Left colon (tissue), 2 donors: ENCODE measurements around the gene TDRD1. TPM values are rescaled to one million over a fixed set of nuclear protein-coding genes. Genes with fewer than 3 reads are reported as not detected.
"Not testable (repeated sequence)": the region's sequence is repeated elsewhere in the genome, so short reads cannot be mapped to it uniquely, and the experiment has no call there.

Experiments used
- ATAC-seq: fragments of 200-7000 bp; cut with Tn5 transposase; one replicate; pipeline ENCODE4 v1.9.1; 2020; ENCODE audit warnings: mild to moderate bottlenecking, moderate library complexity
- DNase-seq, 2 donors: peaks; one replicate each; pipeline ENCODE4 v3.0.0-alpha.2; 2020
- intact Hi-C, 2 donors: fragments of 100-400 bp; cut with DNase I in 1 of 2; cut with micrococcal nuclease in 1 of 2; formaldehyde crosslinking; loops; one replicate each; pipeline versions ENCODE4 v1.11.2 to v1.14.0; 2022; cut with DNase I, micrococcal nuclease
- long read RNA-seq: library from polyadenylated mRNA; unstranded; transcript quantifications from one replicate; pipeline ENCODE4 v2.0.0, GENCODE V29; 2021
- total RNA-seq, 2 donors: library from RNA; stranded (reverse); fragmentation: NEBNext Ultra II Directional; extraction: Animal tissue kit (Norgen Biotek cat#: 25700); gene quantifications; one replicate each; pipeline ENCODE4 v1.2.1, GENCODE V29; 2021
- donor health status: DM: no; HTN: no; CAD: no.
- donor health status: DM: yes; HTN: yes; CAD: no.

The TDRD1 gene, protein sequence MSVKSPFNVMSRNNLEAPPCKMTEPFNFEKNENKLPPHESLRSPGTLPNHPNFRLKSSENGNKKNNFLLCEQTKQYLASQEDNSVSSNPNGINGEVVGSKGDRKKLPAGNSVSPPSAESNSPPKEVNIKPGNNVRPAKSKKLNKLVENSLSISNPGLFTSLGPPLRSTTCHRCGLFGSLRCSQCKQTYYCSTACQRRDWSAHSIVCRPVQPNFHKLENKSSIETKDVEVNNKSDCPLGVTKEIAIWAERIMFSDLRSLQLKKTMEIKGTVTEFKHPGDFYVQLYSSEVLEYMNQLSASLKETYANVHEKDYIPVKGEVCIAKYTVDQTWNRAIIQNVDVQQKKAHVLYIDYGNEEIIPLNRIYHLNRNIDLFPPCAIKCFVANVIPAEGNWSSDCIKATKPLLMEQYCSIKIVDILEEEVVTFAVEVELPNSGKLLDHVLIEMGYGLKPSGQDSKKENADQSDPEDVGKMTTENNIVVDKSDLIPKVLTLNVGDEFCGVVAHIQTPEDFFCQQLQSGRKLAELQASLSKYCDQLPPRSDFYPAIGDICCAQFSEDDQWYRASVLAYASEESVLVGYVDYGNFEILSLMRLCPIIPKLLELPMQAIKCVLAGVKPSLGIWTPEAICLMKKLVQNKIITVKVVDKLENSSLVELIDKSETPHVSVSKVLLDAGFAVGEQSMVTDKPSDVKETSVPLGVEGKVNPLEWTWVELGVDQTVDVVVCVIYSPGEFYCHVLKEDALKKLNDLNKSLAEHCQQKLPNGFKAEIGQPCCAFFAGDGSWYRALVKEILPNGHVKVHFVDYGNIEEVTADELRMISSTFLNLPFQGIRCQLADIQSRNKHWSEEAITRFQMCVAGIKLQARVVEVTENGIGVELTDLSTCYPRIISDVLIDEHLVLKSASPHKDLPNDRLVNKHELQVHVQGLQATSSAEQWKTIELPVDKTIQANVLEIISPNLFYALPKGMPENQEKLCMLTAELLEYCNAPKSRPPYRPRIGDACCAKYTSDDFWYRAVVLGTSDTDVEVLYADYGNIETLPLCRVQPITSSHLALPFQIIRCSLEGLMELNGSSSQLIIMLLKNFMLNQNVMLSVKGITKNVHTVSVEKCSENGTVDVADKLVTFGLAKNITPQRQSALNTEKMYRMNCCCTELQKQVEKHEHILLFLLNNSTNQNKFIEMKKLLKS
- total RNA-seq: 1 to 10 TPM in 1 of 2 donors, under 1 TPM in 1; 0.64 to 2.9 TPM
- long read RNA-seq, full-length matches to known transcripts: 1 of 5 reads
- long read RNA-seq, partial matches to known transcripts: 2 of 5 reads
- long read RNA-seq, other reads (novel, unspliced or antisense): 2 of 5 reads

DNA sequence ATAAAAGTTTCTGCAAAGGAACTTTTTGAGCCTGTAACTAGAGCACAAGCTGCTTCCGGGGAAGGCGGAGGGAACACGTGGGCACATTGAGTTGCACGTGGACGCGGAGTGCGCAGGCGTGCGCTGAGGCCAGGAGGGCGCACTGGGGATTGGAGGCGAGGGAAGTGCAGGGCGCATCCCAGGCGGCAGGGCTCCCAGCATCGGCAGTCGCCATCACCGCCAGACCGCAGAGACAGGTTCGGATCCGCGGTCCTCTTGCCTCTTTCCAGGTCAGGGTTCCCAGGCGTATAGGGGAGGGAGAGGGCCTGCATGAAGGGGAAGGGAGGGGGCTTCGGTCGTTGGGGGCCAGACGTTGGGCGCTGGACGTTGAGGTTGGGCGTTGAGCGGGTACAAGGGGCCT, at the start of gene TDRD1:
TSS of gene TDRD1 (plus strand) at position 206 of the 400 bp plus-strand sequence. CDS start 8,479 bp downstream, outside the sequence.
- intact Hi-C loops: no loop called here
- no peak for ATAC-seq

DNA sequence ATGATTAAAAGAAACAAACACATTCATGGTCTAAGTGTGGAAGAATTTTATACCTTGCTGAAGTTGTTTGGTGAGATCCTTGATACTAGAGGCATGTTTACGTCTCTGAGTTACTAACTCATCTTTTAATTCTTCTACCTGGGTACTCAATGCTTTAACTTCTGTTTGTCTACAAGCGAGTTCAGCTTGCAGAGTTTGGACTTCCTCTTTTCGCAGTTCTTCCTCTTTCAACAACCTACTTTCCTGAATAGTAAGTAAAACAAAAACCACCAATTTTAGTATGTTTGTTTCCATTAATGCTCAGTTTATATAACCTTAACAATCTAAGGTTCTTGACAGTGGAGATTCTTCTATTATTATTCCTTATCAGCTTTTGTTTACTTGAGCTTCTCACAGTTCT, 48.1 kb upstream of the TDRD1 start:
- DNase-seq: no peak
- intact Hi-C loops: no loop called here
- ATAC-seq: no peak

More for the DNA sequence above, at the start of gene TDRD1:
- no peak for DNase-seq

DNA sequence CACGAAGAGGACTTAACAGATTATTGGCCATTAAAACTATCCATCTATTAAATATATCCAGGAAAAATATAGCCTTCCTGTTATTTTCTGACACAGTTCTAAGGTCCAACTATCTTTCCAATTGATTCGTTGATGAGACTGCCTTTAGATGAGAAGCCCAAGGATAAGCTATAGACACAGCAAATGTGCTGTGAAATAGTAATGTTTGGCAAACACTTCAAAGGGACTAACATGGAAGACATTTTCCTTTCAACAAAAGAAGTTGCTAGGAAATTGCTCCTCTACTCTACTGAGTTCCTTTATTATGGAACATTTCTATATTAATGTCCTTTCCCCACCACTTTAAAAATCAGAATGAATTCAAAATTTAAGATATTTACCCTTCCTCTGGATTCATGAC, 43.7 kb upstream of the TDRD1 start:
- DNase-seq: no peak
- no peak for ATAC-seq
- intact Hi-C loops: no loop called here

DNA sequence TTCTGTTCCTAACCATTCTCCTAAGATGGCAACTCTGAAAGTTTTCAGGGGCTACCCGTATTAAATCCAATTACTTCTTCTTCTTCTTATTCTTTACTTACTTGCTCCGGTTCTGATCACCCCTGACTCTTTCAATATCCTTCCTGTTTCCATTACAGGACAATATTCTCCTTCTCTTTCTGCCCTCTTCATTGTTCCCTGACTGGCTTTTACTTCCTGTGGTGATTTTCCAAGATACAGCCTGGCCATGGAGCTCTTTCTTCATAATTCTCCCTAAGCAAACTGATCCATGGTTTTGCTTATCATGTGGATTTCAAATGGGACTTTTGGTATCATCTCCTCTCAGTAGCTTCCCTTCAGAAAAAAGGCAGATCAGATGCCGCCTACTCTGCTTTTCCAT, 40.6 kb upstream of the TDRD1 start:
- intact Hi-C loops: no loop called here
- no peak for ATAC-seq
- DNase-seq: no peak

DNA sequence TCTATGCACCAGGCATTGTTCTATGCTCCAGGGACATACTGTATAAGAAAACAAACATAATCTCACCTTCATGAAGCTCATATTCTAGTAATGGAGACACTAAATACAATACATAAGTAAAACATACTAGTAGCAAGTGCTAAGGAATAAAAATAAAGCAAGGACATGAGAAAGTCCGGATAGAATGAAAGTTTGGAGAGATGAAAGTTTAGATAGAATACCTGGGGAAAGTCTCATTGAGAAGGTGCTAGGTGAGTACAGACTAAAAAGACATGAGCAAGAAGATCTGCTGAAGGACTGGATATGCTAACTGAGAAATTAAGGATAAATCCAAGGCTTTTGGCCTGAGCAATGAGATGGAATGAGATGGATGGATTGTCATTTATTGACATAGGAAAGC, 39.1 kb upstream of the TDRD1 start:
- ATAC-seq (no peak), DNase-seq (no peak)
- intact Hi-C loops: no loop called here

DNA sequence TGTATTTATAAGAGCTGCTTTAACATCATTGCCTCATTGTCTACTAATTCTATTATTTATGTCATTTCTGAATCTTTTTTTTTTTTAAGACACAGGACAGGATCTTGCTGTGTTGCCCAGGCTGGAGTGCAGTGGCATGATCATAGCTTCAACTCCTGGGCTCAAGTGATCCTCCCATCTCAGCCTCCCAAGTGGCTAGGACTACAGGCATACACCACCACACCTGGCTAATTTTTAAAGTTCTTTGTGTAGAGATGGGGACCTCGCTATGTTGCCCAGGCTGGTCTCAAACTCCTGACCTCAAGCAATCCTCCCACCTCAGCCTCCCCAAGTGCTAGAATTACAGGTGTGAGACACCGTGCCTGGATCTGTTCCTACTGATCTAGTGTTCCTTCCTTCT, 38.3 kb upstream of the TDRD1 start:
- DNase-seq, ATAC-seq, intact Hi-C loops: not testable (repeated sequence)

DNA sequence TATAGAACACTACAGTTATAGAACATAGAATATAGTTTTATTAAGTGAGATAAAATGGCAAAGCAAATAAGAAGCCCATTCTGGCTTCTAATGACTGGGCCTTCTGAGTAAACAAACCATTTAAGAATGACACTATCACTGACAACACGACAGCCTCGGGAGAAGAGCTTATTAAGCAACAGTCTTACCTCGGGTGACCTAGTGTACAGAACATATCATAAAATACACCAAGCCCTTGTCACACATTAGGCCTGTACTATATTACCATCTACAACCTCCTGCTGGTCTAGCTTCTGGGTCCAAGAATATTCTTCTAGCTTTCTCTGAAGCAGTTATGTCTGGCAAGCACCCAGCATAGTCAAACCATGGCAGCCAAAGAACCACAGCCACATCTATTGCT, 37.1 kb upstream of the TDRD1 start:
- peak; percentile 66 for ATAC-seq
- no peak for DNase-seq

DNA sequence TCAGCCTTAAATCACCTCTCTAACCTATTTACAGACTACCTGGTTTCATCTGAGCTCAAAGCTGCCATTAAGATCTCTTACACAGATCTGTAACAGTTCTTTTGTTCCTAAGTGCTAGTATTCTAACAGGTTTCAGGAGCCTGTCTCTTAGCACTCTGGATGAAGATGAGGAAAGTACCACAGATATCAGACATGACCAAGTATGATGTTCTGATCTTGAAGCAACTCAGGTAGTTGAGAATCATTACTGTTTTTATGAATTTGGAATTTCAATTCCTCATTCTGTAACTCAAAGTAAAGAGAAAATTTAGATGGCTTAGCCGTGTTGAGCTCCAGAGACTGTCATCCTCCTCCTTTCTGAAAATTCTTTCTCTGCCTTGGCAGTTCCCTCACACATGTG, 36.0 kb upstream of the TDRD1 start:
- DNase-seq (no peak), ATAC-seq (no peak)
- intact Hi-C loops: no loop called here

More for the DNA sequence above, 37.1 kb upstream of the TDRD1 start:
- intact Hi-C loops: no loop called here

DNA sequence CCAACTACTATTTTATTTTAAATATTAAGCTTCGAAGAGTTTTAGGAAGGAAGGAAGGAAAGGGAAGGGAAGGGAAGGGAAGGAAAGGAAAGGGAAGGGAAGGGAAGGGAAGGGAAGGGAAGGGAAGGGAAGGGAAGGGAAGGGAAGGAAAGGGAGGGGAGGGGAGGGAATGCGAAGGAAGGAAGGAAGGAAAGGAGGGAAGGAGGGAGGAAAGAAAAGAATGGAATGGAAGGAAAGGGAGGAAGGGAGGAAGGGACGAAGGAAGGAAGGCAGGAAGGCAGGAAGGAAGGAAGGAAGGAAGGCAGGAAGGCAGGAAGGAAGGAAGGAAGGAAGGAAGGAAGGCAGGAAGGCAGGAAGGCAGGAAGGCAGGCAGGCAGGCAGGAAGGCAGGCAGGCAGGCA, 29.7 kb upstream of the TDRD1 start:
- DNase-seq, intact Hi-C loops, ATAC-seq: not testable (repeated sequence)

DNA sequence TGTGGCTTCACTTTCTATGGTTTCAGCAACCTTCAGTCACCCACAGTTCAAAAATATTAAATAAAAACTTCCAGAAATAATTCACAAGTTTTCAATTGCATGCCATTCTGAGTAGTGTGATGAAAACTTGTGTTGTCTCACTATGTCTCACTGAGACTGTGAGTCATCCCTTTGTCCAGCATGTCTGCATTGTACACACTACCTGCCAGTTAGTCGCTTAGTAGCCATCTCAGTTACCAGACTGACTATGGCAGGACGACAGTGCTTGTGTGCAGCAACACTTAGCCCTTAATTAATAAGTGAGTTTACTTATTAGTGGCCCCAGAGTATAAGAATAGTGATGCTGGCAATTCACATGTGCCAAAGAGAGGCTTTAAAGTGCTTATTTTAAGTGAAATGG, 27.7 kb upstream of the TDRD1 start:
- intact Hi-C loops: no loop called here
- DNase-seq: no peak
- no peak for ATAC-seq

DNA sequence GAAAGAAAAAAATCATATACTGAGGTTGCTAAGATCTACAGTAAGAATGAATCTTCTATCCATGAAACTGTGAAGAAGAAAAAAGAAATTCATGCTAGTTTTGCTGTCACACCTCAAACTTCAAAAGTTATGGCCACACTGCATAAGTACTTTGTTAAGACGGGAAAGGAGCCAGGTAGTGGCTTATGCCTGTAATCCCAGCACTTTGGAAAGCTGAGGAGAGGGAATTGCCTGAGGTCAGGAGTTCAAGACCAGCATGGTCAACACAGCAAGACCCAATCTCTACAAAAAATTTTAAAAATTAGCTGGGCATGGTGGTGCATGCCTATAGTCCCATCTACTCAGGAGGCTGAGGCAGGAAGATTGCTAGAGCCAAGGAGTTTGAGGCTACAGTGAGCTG, 27.3 kb upstream of the TDRD1 start:
- intact Hi-C loops: no loop called here
- DNase-seq (no peak), ATAC-seq (no peak)

DNA sequence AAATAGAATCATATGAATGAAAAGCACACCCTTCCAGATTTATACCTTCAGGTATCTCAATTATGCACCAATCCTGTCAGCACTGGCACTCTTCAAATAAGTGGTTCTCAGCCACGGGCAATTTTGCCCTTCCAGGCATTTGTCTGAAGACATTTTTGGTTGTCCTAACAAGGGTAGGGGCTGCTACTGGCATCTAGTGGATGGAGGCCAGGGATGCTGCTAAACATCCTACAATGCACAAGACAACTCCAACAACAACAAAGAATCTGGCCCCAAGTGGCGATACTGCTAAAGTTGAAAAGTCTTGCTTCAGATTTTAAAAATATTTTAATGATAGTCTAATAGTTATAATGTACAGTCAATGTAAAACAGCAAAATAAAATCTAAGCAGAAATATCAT, 21.2 kb upstream of the TDRD1 start:
- ATAC-seq (no peak), DNase-seq (no peak)
- intact Hi-C loops: no loop called here

DNA sequence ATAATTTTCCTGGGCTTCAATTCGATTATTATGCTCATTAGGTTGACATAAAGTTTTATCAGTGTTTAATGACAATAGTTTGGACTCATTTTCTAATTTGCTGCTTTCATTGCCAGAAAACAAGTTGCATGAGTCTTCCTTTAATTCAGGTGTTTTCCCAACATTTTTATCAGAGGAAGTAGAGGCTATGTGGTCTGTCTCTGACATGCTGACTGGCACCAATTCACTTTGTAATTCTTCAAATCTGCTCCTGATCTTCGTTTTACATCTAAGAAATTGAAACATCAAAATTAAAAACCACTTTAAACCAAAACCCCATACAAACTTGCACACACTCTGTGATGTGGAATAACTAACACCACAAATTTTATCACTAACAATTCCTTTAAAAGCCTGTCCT, 16.1 kb upstream of the TDRD1 start:
- intact Hi-C loops: no loop called here
- DNase-seq (no peak), ATAC-seq (no peak)

DNA sequence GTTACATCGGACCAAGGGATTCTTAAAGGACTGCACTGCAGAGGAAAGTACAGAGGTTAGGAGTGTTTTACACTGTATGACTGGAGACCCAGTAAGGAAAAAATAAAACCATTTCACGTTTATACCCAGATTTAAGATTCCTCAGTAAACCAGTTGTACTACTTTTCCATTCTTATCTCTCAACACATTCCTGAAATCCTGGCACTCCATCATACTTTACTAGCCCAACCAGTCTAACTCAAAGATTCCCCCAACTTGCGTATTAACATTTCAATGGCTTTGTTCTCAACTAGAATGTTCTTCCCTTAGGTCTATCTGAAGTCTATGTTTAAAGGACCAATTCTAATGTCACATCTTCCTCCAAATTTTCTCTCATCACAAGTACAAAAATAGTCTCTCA, 13.1 kb upstream of the TDRD1 start:
- intact Hi-C loops: no loop called here
- DNase-seq: no peak
- ATAC-seq: peak; percentile 23

DNA sequence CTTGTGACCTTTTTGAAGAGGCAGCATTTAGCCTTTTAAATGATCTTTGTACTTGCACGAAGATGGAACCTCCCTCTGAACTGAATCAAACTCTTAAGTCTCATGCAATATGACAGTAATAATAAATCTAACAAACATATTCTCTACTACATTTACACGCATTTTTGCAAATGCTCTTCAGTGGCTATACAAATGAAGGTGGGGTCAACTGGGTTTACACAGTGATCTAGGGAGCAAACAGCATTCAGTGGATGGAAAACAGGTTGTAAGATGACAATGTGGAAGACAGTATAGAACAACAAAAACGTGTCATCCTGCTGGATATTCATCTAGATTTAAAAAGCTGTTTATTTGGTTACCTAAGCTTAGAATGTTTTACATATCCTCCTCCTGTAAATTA, 12.7 kb upstream of the TDRD1 start:
- DNase-seq: no peak
- ATAC-seq: peak; percentile 46
- intact Hi-C loops: no loop called here

DNA sequence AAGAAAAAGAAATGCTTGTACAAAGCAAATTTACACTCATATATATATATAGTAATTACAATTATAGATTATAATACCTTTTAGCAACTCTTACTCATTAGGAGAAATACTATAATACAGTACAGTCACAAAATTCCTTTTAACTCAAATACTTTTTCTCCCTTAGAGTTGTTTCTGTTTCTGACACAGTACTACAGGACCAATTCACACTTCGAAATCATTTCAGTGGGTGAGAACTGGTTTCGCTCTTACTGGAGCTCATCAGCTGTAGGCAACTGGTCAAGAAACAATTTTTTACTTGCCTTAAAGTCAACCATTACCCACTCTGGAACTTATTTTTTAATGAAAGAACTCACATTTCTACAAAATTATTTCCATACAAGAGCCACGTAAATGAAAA, 11.2 kb upstream of the TDRD1 start:
- no peak for ATAC-seq
- no peak for DNase-seq
- intact Hi-C loops: no loop called here

DNA sequence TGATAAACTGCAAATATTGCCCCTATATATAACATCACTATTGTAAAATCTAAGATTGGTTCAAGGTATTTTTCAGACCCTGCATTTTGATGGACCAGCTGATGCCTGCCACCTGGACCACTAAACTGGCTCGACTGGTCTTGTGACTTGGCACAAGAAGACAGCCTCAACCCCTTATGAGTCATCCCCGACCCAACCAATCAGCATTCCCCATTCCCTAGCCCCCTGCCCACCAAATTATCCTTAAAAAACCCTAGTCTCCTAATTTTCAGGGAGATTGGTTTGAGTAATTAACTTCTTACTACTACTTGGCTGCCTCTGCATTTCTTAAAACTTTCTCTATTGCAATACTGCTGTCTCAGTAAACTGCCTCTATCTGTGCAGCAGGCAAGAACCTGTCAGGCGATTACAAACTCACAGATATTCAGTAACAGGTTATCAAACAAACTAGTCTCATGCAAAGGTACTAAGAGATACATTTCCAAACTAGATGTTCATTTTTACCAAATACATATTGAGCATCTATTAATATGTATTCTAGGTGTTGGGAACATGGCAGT, 10.6 kb upstream of the TDRD1 start:
- intact Hi-C loops: no loop called here
- no peak for ATAC-seq

DNA sequence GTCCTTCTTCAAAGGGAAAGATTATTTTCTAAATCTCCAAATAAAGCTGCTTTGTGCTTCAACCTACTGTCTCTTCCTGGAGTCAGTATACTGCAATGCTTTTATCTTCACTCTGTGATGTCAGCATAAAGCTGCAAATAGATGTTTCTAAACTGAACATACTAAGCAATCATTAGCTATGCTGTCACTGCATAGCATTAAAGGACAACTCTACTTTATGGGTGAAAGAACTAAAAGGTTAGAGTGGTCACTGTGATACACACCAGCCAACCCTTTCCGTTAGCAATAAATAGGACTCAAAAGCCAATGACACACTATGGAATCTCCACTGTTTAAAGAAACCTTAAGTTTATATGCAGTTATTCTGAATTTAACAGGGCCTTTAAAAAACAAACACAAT, 6.9 kb upstream of the TDRD1 start:
- no peak for DNase-seq
- no peak for ATAC-seq
- intact Hi-C loops: loop anchor here in 1 of 2 donors (5.0 kb wide), 1 partner anchor 230 kb away; the partner anchor contains the start of gene AFAP1L2

More for the DNA sequence above, 10.6 kb upstream of the TDRD1 start:
- no peak for DNase-seq
